ES-I3 (cell line): ENCODE measurements around the gene WDR72.
"Not testable (repeated sequence)": the region's sequence is repeated elsewhere in the genome, so short reads cannot be mapped to it uniquely, and the experiment has no call there.

Experiments used
- H3K36me3 ChIP-seq: 2 replicates; pipeline ENCODE4 v1.6.1; 2013; ENCODE audit warnings: mild to moderate bottlenecking, low read length, control low read depth, moderate library complexity; ENCODE audit not compliant: insufficient read depth
- H3K4me1 ChIP-seq: 2 replicates; pipeline ENCODE4 v1.6.1; 2013; ENCODE audit warnings: mild to moderate bottlenecking, control low read depth, low read length; ENCODE audit not compliant: insufficient read depth
- H3K9ac ChIP-seq: 2 replicates; pipeline ENCODE4 v1.6.1; 2013; ENCODE audit warnings: low read depth, mild to moderate bottlenecking, low read length, moderate library complexity
- H3K9me3 ChIP-seq: 2 replicates; pipeline ENCODE4 v1.6.1; 2013; ENCODE audit warnings: mild to moderate bottlenecking, low read length, moderate library complexity; ENCODE audit not compliant: control insufficient read depth, insufficient read depth

The WDR72 gene

DNA sequence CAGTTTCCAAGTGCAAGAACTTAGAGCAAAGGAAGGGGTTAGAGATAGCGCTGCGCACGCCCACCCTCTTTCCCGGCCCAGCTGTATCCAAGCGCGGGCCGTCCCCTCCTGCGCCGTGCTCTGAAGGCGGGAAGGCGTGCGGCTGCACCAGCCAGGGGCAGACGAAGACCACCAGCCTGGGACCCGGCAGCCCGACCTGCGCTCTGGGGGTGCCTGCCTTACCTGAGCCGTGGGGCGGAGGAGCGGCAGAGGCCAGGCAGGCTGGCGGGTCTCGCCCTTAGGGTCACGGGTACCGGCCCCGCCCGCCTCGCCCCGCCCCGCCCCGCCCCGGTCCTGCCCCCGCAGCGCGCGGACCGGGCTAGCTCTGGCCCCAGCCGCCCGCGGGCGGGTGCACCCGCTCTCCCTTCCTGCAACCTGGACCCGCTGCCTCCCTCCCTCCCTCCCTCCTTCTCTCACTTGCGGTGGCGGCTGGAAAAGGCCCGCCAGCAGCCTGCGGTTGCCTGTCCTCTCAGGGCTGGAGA, at the start of gene WDR72:
Gene WDR72, minus strand, starts transcription at position 253 of the 521 bp plus-strand sequence. CDS start 26,514 bp downstream, outside the sequence.
- no peaks in the 10 kb centered on the region for H3K4me1 ChIP-seq
- H3K9ac ChIP-seq: peak within 1 kb of the TSS; percentile 64; the same call in 1 of the 2 replicates
- no peaks in the 10 kb centered on the region for H3K36me3 ChIP-seq
- H3K9me3 ChIP-seq: no peaks in the 10 kb centered on the region

DNA sequence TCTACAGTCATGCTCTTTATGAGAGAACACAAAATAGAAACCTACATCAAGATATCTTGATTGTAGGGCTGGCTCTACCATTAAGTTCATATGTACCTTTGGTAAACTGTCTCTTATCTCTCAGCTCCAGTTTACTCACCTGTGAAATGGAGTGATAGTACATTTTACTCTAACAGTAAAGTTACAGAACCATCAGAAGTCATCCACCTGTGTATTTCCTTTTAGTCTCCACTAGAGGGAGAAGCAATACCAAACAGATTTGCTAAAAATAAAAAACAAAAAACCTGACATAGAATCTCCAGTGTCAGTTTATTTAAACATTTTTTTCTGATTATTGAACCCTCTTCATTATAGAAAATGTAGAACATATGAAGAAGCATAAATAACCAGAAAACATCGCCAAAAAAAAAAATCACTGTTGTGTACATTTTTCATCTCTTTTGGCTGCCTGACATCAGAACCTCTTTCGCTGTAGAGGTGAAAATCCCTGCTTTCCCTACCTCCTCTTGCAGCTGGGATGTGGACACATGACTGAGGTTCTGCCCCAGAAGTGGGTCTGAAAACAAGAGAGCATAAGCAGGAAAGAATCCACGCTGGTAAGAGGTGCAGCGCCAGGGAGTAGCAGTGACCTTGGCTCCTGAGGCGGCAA, 48.7 kb upstream of the WDR72 start:
- no peak overlapping the region for H3K9ac ChIP-seq
- no peaks in the 10 kb centered on the region for H3K9me3 ChIP-seq
- no peaks in the 10 kb centered on the region for H3K36me3 ChIP-seq
- H3K4me1 ChIP-seq: no peaks in the 10 kb centered on the region

DNA sequence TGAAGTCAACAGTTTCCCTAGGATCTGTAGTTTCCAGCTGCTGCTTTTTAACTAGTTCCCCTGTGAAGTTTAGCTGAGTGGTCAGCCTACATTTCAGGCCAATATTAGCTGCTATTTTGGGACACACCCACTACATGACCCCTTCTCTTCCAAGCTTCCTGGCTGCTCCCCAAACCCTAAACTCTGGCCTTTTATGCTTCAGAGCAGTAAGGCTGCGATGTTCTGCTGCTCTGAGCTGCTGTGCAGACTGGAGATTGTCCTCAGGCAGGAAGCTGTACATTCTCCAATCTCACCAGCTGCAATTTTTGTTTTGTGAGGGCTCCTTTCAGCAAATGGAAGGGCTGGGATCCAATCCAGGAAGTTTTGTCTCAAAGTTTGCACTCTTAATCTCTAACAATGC, 48.0 kb upstream of the WDR72 start:
- H3K36me3 ChIP-seq: no peaks in the 10 kb centered on the region

DNA sequence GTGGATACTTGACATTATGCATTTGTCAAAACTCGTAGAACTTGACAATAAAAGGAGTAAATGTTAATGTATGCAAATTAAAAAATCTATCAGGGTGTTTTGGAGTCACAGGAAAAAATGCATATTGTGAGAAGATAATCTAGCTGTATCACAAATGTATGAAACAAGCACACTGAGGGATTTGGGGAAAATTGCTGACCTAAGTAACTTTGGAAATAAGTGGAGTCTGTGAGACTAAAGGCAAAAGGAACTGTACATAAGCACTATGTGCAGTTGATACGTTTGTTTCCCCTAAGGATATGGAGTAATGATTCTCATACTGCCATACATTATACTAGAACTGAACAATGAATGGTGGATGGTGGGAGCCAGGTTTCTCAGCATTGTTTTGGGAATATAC, 43.2 kb upstream of the WDR72 start:
- H3K9me3 ChIP-seq: no peaks in the 10 kb centered on the region
- H3K9ac ChIP-seq: no peak overlapping the region
- H3K4me1 ChIP-seq: no peaks in the 10 kb centered on the region
- H3K36me3 ChIP-seq: no peaks in the 10 kb centered on the region

More for the DNA sequence above, 48.0 kb upstream of the WDR72 start:
- Histone ChIP-seq H3K9me3 (no peaks in the 10 kb centered on the region), H3K4me1 (no peaks in the 10 kb centered on the region), H3K9ac (no peak overlapping the region)

DNA sequence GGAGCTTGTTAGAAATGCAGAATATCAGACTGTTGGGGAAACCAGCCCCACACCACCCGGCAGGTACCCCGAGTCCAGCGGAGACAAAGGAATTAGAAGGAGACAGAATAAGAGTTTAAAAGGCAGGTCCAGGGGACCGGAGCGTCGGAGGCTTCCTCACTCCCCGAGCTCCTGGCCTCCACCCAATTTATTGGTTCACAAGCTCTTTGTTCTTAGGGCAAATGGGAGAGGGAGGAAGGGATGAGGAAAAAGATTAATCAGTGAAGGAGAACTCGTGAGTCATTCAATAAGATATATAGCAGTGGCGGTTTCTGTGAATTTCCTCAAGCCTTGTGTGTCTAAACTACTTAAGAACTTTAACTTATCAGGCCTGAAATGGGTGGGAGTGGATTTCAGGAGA, 32.1 kb upstream of the WDR72 start:
- H3K36me3 ChIP-seq: no peaks in the 10 kb centered on the region
- no peak overlapping the region for H3K9ac ChIP-seq
- no peaks in the 10 kb centered on the region for H3K9me3 ChIP-seq
- no peaks in the 10 kb centered on the region for H3K4me1 ChIP-seq

DNA sequence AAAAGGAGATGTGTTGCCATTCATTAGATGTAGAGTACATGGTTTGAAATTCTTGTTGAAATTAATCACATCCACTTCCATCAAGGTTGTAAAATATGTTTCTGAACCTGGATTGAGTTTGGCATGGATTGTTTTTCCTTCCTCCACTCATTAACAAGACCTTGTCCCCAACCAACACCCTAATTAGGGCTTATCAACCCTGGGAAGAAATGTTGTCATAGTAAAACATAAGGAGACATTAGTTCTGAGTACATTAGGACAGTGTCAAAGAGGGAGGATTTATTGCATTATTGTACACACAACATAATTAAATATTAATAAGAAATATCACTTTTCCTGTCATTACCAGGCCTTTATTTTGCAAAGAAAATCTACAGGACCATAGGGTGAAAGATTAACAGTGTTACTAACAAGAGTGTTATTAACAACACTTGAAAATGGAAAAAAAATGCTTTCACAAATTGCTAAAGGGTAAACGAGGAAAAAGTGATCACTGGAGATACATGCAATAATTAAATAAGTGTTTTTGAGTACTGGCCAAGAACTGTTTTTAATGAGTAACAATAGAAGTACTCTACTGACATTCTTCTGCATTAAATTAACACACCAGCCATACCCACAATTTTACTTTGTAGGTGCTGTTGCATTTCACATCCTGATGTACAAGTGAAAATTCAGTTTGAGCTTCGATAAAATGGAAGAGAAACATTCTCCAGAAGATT, 30.4 kb upstream of the WDR72 start:
- H3K9ac ChIP-seq: no peak overlapping the region
- H3K4me1 ChIP-seq: no peaks in the 10 kb centered on the region
- H3K9me3 ChIP-seq: no peaks in the 10 kb centered on the region; the same call in 1 of the 2 replicates
- H3K36me3 ChIP-seq: no peaks in the 10 kb centered on the region

DNA sequence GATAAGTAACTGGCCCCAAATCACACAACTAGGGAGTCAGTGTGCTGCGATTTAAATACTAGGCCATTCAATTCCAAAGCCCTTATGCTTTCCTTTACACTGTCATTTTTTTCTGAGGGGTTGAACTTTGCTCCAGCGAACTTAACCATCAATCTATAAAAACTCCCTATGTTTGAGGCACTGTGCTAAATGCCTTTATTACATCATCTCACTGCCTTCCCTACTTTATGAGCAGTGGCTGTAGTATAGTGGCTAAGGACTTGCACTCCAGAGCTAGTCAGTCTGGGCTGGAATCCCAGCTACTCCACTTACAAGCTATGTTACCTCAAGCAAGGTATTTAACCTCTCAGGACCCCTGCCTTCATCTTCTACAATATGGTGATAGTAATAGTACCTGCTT, 26.9 kb upstream of the WDR72 start:
- Histone ChIP-seq H3K9ac (no peak overlapping the region), H3K4me1 (no peaks in the 10 kb centered on the region), H3K9me3 (peaks cover 4% of the 10 kb centered on the region; the same call in 1 of the 2 replicates), H3K36me3 (no peaks in the 10 kb centered on the region)

DNA sequence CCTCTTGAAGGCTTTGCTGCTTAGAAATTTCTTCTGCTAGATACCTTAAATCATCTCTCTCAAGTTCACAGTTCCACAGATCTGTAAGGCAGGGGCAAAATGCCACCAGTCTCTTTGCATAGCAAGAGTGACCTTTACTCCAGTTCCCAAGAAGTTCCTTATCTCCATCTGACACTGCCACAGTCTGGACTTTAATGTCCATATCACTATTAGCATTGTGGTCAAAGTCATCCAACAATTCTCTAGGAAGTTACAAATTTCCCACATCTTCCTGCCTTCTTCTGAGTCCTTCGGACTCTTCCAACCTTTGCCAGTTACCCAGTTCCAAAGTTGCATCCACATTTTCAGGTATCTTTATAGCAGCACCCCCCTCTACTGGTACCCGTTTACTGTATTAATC, 25.8 kb upstream of the WDR72 start:
- H3K9ac ChIP-seq, H3K4me1 ChIP-seq, H3K9me3 ChIP-seq, H3K36me3 ChIP-seq: not testable (repeated sequence)

DNA sequence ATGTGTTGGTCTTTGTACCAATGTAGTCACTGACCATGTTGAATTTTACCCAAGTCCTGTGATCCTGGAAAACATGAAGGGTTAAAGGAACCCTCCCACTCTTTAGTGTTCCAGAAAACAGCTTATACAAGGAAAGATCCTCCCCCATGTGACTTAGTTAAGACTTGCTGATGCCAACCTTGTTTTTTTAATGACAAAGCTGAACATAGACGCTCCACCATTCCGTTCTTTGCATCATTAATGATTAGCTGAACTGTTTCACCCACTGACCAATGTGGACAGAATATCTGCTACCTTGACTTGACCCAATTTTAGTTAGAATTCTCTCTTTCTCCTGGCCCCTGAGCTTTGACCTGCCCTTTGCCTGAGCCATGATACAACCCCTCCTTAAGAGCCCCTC, 3.5 kb upstream of the WDR72 start:
- no peaks in the 10 kb centered on the region for H3K36me3 ChIP-seq

DNA sequence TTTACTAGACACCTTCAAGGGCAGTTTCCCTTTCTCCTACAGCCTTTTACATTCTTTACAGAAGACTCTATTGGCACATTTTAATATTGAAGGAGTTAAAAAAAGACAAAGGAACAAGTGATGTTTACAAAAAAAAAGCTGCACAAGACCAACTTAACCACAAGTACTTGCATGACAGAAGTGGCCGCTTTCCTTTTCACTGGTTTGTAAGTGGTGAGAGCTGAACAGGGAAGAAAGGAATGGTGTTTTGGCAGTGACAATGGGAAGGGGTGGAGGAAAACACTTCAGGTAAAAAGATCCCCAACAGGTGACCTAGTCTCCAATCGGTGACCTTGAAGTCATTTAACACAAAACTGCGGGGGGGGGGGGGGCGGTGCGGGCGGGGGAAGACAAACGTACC, 1.1 kb downstream of the WDR72 start:
- Histone ChIP-seq H3K9ac (peak overlapping the region; percentile 64; the same call in 1 of the 2 replicates), H3K36me3 (no peaks in the 10 kb centered on the region), H3K9me3 (no peaks in the 10 kb centered on the region), H3K4me1 (no peaks in the 10 kb centered on the region)

More for the DNA sequence above, 3.5 kb upstream of the WDR72 start:
- no peaks in the 10 kb centered on the region for H3K9me3 ChIP-seq
- no peak overlapping the region for H3K9ac ChIP-seq
- no peaks in the 10 kb centered on the region for H3K4me1 ChIP-seq

DNA sequence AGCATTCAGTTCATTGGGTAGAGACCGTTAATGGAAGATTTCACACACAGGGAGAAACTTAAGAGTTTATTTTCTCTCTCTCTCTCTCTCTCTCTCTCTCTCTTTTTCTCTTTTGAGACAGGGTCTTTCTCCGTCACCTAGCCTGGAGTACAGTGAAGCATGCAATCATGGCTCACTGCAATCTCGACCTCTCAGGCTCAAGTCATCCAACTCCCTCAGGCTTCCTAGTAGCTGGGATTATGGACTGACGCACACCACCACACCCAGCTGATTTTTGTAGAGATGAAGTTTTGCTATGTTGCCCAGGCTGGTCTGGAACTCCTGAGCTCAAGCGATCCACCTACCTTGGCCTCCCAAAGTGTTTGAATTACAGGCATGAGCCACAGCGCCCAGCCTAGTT, 1.6 kb downstream of the WDR72 start:
- Histone ChIP-seq H3K9ac (no peak overlapping the region), H3K9me3 (no peaks in the 10 kb centered on the region), H3K36me3 (no peaks in the 10 kb centered on the region), H3K4me1 (no peaks in the 10 kb centered on the region)

DNA sequence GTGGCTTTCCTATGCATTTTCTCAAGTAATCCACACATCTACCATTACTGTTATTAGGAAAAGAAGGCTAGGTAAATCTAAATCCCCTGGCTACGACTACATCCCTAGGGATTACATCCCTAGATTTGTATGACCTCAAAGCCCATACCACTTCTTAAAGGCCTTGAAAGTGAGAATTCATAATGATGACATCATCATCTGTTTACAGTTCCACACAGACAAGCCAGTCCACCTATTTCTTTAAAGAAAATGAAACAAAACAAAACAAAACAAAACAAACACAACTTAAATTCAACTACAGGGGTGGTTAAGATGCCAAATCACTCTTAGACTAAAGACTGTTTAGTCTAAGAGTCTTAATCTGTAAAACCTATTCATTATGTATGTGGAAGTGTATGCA, 5.7 kb downstream of the WDR72 start:
- Histone ChIP-seq H3K9me3 (no peaks in the 10 kb centered on the region), H3K9ac (no peak overlapping the region), H3K36me3 (no peaks in the 10 kb centered on the region; the same call in 1 of the 2 replicates), H3K4me1 (no peaks in the 10 kb centered on the region)

DNA sequence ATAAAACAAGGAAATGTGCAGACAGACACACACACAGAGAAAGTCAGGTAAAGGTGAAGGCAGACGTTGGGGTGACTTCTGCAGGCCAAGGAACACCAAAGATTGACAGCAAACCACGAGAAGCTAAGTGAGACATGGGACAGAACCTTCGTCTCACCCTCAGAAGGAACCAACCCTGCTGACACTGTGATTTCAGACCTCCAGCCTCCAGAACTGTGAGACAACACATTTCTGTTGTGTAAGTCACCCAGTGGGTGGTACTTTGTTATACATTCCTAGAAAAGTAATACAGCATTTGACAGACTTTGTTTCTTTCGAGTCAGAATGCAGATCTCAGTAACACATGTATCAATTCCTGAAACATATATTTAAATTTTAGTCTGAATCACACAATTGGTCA, 7.1 kb downstream of the WDR72 start:
- no peaks in the 10 kb centered on the region for H3K9me3 ChIP-seq
- peaks cover 5% of the 10 kb centered on the region for H3K4me1 ChIP-seq
- H3K9ac ChIP-seq: no peak overlapping the region
- H3K36me3 ChIP-seq: no peaks in the 10 kb centered on the region; the same call in 1 of the 2 replicates

DNA sequence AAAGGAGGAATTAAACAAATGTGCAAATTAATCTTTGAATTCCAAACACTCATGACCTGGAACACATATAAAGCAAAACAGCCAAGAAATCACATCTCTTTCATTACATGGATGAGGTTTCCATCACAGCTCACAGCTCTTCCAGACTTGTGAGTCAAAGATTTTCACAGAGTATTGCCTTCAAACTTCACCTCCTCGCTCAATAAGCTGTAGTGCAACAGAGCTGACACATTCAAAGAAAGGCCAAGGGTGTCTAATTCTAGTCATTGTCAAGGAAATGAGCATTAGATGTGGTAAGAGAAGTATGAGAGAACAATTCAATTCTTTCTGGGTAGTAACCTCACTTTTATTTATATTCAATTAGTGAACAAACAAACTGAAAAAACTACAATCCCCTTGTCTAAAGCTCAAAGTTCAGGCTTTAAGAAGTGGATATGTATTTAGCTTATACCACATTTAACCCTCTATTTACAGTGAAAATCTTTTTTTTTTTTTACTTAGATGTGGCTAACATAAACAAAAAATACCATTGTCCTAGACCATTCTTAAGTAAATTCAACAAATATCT, 11.9 kb downstream of the WDR72 start:
- peaks cover 6% of the 10 kb centered on the region for H3K4me1 ChIP-seq
- H3K9me3 ChIP-seq: no peaks in the 10 kb centered on the region
- H3K36me3 ChIP-seq: no peaks in the 10 kb centered on the region; the same call in 1 of the 2 replicates
- H3K9ac ChIP-seq: no peak overlapping the region

DNA sequence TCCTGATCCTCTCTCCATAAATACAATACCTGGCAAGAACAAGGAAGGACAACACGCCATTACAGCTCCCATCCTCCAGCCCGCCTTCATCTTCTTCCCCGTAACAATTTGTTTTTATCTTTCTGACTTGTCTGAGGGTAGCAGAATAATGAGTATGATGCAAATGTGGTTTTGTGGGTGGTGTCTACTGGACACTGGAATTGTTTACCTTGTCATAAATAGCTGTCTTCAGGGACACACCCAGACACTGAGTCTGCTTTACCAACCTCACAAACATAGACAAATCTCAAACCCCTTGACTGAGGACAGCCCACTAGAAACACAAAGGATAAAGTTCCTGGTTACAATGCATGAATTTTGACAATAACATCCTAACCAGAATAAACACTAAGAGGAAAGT, 13.4 kb downstream of the WDR72 start:
- H3K9ac ChIP-seq: no peak overlapping the region
- H3K4me1 ChIP-seq: peaks cover 6% of the 10 kb centered on the region
- no peaks in the 10 kb centered on the region for H3K9me3 ChIP-seq
- no peaks in the 10 kb centered on the region; the same call in 1 of the 2 replicates for H3K36me3 ChIP-seq
